Measurements from ENCODE around the gene CD19. TPM values are rescaled to one million over a fixed set of nuclear protein-coding genes. Genes with fewer than 3 reads are reported as not detected.

Gene CD19
- total RNA-seq (2022) (not detected in 2 replicates), Bru-seq, nascent RNA (percentile 9 among the genes with signal in this experiment), BruChase-seq, experiment 1, labeled RNA remaining after a 6-hour chase (not detected), BruChase-seq, experiment 2, labeled RNA remaining after a 2-hour chase (not detected)
- long read RNA-seq: 0 reads

DNA sequence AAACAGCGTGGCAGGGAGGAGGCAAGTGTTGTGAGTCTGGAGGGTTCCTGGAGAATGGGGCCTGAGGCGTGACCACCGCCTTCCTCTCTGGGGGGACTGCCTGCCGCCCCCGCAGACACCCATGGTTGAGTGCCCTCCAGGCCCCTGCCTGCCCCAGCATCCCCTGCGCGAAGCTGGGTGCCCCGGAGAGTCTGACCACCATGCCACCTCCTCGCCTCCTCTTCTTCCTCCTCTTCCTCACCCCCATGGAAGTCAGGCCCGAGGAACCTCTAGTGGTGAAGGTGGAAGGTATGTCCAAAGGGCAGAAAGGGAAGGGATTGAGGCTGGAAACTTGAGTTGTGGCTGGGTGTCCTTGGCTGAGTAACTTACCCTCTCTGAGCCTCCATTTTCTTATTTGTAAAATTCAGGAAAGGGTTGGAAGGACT, at the start of gene CD19:
Gene CD19, plus strand, starts transcription at position 171 of the 425 bp plus-strand sequence. Its CDS starts 30 bp downstream, at position 201.
- CTCF ChIA-PET: interaction anchor here (0.8 to 1.0 kb wide), 2 partner anchors 14 to 46 kb away, joined by 3 read pairs; no protein-coding TSS in a partner anchor
- H3K4me1 Mint-ChIP-seq (ENCODE audit: low read depth, unreplicated experiment): no peaks in the 10 kb centered on the region
- no peak for DNase-seq
- BruUV-seq (replicated peaks): no TSS peak
- no peak within 1 kb of the TSS for H3K4me3 Mint-ChIP-seq (ENCODE audit: low read depth, unreplicated experiment)
- peak; percentile 6 for TF ChIP-seq CTCF (IDR thresholded peaks at IDR 0.05; ENCODE audit: unreplicated experiment)
- H3K27ac Mint-ChIP-seq (ENCODE audit: unreplicated experiment): no peak within 1 kb of the TSS
- intact Hi-C loops (cut with micrococcal nuclease; ENCODE audit: unreplicated experiment): no loop called here
- H3K9me3 Mint-ChIP-seq (ENCODE audit: low read depth, unreplicated experiment): no peaks in the 10 kb centered on the region
- peaks cover 38% of the 10 kb centered on the region for H3K27me3 Mint-ChIP-seq (ENCODE audit: unreplicated experiment)
- peaks cover 3% of the 10 kb centered on the region for H3K36me3 Mint-ChIP-seq (ENCODE audit: insufficient read depth, unreplicated experiment)

- Mint-ChIP-seq H3K36me3 (ENCODE audit: insufficient read depth, unreplicated experiment) (peaks cover 42% of the 10 kb centered on the region), H3K4me1 (ENCODE audit: low read depth, unreplicated experiment) (peaks cover 13% of the 10 kb centered on the region), H3K4me3 (ENCODE audit: low read depth, unreplicated experiment) (no peak overlapping the region), H3K27me3 (ENCODE audit: unreplicated experiment) (no peaks in the 10 kb centered on the region), H3K9me3 (ENCODE audit: low read depth, unreplicated experiment) (no peaks in the 10 kb centered on the region), H3K27ac (ENCODE audit: unreplicated experiment) (no peak overlapping the region)
- DNase-seq: no peak
- intact Hi-C loops (cut with micrococcal nuclease; ENCODE audit: unreplicated experiment): no loop called here
- TF ChIP-seq CTCF (IDR thresholded peaks at IDR 0.05; ENCODE audit: unreplicated experiment): no peak
- no TSS peak for BruUV-seq (replicated peaks)
- CTCF ChIA-PET: no interaction called here
Observed at GRCh38 chr16:28882551-28883160, 49.1 kb upstream of the CD19 start.

GRCh38 chr16:28883221-28883996, 48.4 kb upstream of the CD19 start:
- peaks cover 37% of the 10 kb centered on the region for H3K36me3 Mint-ChIP-seq (ENCODE audit: insufficient read depth, unreplicated experiment)
- H3K4me1 Mint-ChIP-seq (ENCODE audit: low read depth, unreplicated experiment): peaks cover 11% of the 10 kb centered on the region
- no peak for DNase-seq
- intact Hi-C loops (cut with micrococcal nuclease; ENCODE audit: unreplicated experiment): no loop called here
- CTCF ChIA-PET: no interaction called here
- no peaks in the 10 kb centered on the region for H3K9me3 Mint-ChIP-seq (ENCODE audit: low read depth, unreplicated experiment)
- no peaks in the 10 kb centered on the region for H3K27me3 Mint-ChIP-seq (ENCODE audit: unreplicated experiment)
- H3K4me3 Mint-ChIP-seq (ENCODE audit: low read depth, unreplicated experiment): no peak overlapping the region
- TF ChIP-seq CTCF (IDR thresholded peaks at IDR 0.05; ENCODE audit: unreplicated experiment): no peak
- H3K27ac Mint-ChIP-seq (ENCODE audit: unreplicated experiment): no peak overlapping the region
- no TSS peak for BruUV-seq (replicated peaks)

DNA sequence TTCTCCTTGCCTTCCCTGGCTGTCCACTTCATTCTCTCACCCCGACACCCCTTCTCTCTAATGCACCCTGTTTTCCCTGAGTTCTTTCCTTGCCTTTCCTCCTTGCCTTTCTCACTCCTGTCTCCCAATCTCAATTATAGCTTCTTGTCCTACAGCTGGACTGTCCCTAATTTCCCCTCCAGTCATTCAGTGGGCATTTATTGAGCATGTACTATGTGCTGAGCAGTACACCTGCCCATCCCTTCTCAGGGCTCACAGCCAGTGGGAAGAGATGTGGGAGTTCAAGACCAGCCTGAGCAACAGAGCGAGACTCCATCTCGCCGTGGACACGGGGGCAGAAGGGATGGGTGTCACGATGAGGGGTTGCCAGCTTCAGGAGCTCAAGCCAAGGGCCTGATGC, 47.7 kb upstream of the CD19 start:
- CTCF ChIA-PET: no interaction called here

More for the DNA sequence above, 47.7 kb upstream of the CD19 start:
- no TSS peak for BruUV-seq (replicated peaks)
- Mint-ChIP-seq H3K9me3 (ENCODE audit: low read depth, unreplicated experiment) (no peaks in the 10 kb centered on the region), H3K27ac (ENCODE audit: unreplicated experiment) (no peak overlapping the region), H3K4me1 (ENCODE audit: low read depth, unreplicated experiment) (peaks cover 5% of the 10 kb centered on the region), H3K4me3 (ENCODE audit: low read depth, unreplicated experiment) (no peak overlapping the region), H3K27me3 (ENCODE audit: unreplicated experiment) (no peaks in the 10 kb centered on the region), H3K36me3 (ENCODE audit: insufficient read depth, unreplicated experiment) (peaks cover 30% of the 10 kb centered on the region)
- DNase-seq: no peak
- no peak for TF ChIP-seq CTCF (IDR thresholded peaks at IDR 0.05; ENCODE audit: unreplicated experiment)
- intact Hi-C loops (cut with micrococcal nuclease; ENCODE audit: unreplicated experiment): no loop called here
